HG03025 (cell line): ENCODE measurements around the gene GABARAPL2.

Experiments
- ATAC-seq: cut with Tn5 transposase; IDR thresholded peaks from one replicate; pipeline ENCODE4 v1.9.1; 2021; ENCODE audit warnings: mild to moderate bottlenecking, moderate library complexity; ENCODE audit not compliant: unreplicated experiment, low FRiP score

Gene GABARAPL2

GRCh38 chr16:75550211-75550662 lies 15.9 kb upstream of the GABARAPL2 start:
- peak; percentile 47 for ATAC-seq

GRCh38 chr16:75552951-75553350 lies 13.2 kb upstream of the GABARAPL2 start:
- ATAC-seq = no peak

GRCh38 chr16:75555213-75555706 lies 10.9 kb upstream of the GABARAPL2 start:
- ATAC-seq = peak; percentile 1

- peak; percentile 96 for ATAC-seq
These were observed 10.3 kb upstream of the GABARAPL2 start, which contains the start of gene TMEM231 for GRCh38 chr16:75555707-75556430. Gene TMEM231 (minus strand): TSS chr16:75556252. CDS start chr16:75556209, 43 bp downstream.

GRCh38 chr16:75556431-75556950 lies 9.7 kb upstream of the GABARAPL2 start:
- ATAC-seq = no peak

GRCh38 chr16:75558846-75559401 lies 7.3 kb upstream of the GABARAPL2 start:
- no peak for ATAC-seq

- ATAC-seq = no peak
These were observed 6.4 kb upstream of the GABARAPL2 start for GRCh38 chr16:75559564-75560372.

GRCh38 chr16:75565640-75566039 lies 539 bp upstream of the GABARAPL2 start:
- ATAC-seq = peak; percentile 13

GRCh38 chr16:75566758-75567255 lies 628 bp downstream of the GABARAPL2 start:
- peak; percentile 1 for ATAC-seq

- ATAC-seq = no peak
These were observed 1.7 kb downstream of the GABARAPL2 start for GRCh38 chr16:75567911-75568310.

GRCh38 chr16:75570396-75571065 lies 4.4 kb downstream of the GABARAPL2 start:
- no peak for ATAC-seq

- ATAC-seq = no peak
These were observed 6.8 kb downstream of the GABARAPL2 start for GRCh38 chr16:75572864-75573542.

- no peak for ATAC-seq
These were observed 7.8 kb downstream of the GABARAPL2 start for GRCh38 chr16:75573955-75574354.

GRCh38 chr16:75575958-75576357 lies 9.8 kb downstream of the GABARAPL2 start:
- ATAC-seq = no peak

GRCh38 chr16:75576384-75576811 lies 10.2 kb downstream of the GABARAPL2 start:
- peak; percentile 66 for ATAC-seq

GRCh38 chr16:75578212-75578611 lies 12.0 kb downstream of the GABARAPL2 start:
- ATAC-seq = no peak

- no peak for ATAC-seq
These were observed 12.5 kb downstream of the GABARAPL2 start for GRCh38 chr16:75578725-75579124.

GRCh38 chr16:75579281-75579834 lies 13.2 kb downstream of the GABARAPL2 start:
- ATAC-seq = no peak

GRCh38 chr16:75584108-75584507 lies 17.9 kb downstream of the GABARAPL2 start:
- ATAC-seq = peak; percentile 62
